Measurements from ENCODE around the gene FST.

Gene FST

DNA sequence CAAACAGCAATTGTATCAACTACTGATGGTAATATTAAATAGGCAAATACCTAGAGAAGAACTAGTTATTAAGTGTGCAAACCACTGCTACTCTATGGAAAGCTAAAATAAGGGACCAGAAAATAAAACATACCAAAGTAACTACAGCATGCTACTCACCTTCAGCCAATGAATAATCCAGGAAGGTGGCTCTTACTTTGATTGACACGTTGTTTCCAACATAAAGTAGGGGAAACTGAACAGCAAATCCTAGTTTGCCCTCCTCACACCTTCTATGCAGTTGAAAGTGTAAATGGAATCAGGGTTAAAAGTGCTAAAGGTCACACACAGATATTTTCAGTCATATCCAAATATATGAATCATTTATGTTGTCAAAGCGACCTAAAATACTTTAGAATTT lies 5.1 kb upstream of the FST start:
- no peak for DNase-seq

GRCh38 chr5:53476019-53476418 lies 4.4 kb upstream of the FST start:
- no peak for DNase-seq

GRCh38 chr5:53476531-53477480 lies 3.6 kb upstream of the FST start:
- no peak for DNase-seq

GRCh38 chr5:53478411-53479044 lies 1.9 kb upstream of the FST start:
- peak; percentile 87 for DNase-seq

- no peak for DNase-seq
Observed at GRCh38 chr5:53479045-53479589, 1.3 kb upstream of the FST start.

GRCh38 chr5:53479590-53480415 lies 626 bp upstream of the FST start:
- peak; percentile 56 for DNase-seq

- DNase-seq, result peak; percentile 40
Observed at GRCh38 chr5:53481159-53481886, 894 bp downstream of the FST start.

- DNase-seq, result peak; percentile 89
Observed at GRCh38 chr5:53481887-53482716, 1.7 kb downstream of the FST start.

GRCh38 chr5:53482717-53483638 lies 2.5 kb downstream of the FST start:
- DNase-seq, result peak; percentile 56

DNA sequence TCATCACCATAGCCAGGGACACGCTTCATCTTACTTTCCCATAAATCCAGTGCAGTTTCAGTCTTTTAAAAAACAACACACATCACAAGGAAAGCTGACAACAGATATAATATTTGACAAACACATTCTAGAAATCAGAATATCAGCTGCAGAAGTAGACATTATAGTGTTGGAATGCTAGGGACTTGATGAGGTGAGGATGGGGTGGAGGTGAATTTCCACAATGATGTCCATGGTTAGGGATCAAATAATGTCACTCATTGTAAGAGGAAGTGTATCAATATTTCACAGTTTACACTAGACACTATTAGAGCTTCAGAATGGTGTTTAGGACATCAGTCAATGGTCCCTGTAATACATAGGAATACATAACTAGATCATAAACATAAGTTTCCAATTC lies 7.0 kb downstream of the FST start:
- no peak for DNase-seq

GRCh38 chr5:53488195-53488722 lies 7.8 kb downstream of the FST start:
- no peak for DNase-seq

- DNase-seq, result no peak
Observed at GRCh38 chr5:53490747-53491146, 10.3 kb downstream of the FST start.

GRCh38 chr5:53501054-53501453 lies 20.6 kb downstream of the FST start:
- no peak for DNase-seq

DNA sequence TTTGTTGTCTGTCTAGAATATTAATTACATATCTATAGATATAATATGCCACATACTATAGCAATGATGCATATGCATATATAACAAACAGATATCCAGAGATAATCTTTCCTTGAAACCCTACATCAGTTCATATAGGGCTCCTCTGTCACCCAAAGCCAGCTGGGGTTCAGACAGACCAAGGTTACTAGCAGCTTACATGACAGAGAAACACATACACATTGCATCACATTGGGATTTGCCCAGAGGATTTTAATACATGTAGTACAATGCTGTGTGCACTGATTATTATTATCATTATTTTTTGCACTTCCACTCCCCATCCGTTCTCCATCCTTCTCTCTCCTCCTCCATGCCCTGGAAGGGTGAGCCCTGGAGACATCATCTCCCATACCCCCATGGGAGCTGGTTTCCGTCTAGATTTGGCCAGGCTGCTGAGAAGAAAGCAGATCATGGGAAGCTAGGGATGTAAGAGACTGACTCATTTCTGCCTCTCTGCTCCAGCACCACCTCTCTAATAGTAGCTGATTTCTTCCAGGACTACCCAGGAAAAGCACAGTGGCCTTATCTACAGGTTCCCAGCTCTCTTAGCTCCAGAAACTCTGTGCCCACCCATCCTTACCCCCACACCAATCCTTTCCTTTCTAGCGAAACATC lies 23.3 kb downstream of the FST start:
- no peak for DNase-seq

DNA sequence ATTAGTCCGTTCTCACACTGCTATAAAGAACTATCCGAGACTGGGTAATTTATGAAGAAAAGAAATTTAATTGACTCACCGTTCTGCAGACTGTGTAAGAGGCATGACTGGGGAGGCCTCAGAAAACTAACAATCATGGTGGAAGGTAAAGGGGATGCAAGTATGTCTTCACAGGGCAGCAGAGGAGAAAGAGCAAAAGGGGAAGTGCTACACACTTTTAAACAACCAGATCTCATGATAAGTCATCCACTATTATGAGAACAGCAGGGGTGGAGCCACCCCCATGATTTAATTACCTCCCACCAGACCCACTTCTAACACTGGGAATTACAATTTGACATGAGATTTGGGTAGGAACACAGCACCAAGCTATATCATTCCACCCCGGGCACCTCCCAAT lies 26.6 kb downstream of the FST start:
- peak; percentile 35 for DNase-seq

- DNase-seq, result no peak
Observed at GRCh38 chr5:53508125-53508524, 27.7 kb downstream of the FST start.

DNA sequence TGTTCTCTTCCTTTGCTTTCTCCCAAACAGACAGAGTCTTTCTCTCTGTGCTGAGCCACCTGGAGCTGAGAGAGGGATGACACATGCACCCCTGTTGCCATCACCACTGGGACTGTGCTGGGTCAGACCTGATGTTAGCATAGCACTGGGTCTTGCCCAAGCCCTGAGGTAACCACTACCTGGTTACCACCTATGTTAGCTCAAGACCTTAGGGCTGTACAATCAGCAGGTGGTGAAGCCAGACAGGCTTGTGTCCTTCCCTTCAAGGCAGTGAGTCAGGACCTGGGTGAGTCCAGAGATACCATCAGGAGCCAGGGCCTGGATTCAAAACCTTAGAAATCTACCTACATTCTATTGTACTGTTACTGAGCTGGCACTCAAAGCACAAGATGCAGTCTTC lies 32.1 kb downstream of the FST start:
- no peak for DNase-seq

DNA sequence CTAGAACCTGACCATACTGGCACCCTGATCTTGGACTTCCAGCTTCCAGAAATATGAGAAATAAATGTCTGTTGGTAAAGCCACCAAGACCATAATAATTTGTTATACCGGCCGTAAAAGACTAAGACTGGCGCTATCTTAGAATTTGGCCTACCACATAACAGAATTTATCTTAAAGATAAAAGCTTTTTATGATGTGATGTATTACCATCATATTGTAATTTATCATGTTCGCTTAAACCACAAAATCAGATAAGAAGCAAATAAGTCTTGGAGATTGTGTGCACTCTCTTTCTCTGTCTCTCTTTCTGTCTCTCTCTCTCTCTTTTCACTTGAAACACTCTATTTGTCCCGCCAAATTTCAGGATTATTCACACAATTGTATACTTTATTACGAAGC lies 35.6 kb downstream of the FST start:
- DNase-seq, result peak; percentile 50

GRCh38 chr5:53520813-53521212 lies 40.4 kb downstream of the FST start:
- no peak for DNase-seq

All from hematopoietic multipotent progenitor cell treated with erythropoietin and hydrocortisone succinate and interleukin-3 and kit ligand, for 4 days (in vitro differentiated cells).